Islet of Langerhans (tissue), 1 donor: Measurements from ENCODE around the gene PHIP.

Experiments
- FAIRE-seq: peaks from one replicate; lab custom pipeline; 2011; peaks lifted over from hg19 to GRCh38; lab: Jason Lieb, UNC

PHIP gene

DNA sequence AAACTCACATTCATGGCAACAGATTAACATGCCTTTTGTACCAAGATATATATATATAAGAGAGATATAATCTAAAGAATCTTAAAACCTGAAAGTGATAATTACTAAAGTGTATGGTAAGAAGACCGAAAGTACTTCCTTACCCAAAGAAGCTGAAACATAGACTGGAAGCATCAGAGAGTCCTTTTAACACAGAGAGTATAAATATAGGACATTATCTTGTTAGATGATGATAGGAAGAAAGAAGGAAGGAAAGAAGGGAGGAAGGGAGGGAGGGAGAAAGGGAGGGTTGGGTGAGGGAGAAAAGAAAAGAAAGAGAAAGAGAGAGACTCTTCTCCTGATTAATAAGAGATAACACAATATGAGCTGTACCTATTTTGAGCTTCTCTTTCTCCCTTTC is 68.2 kb downstream of the PHIP start:
- FAIRE-seq = no peak

DNA sequence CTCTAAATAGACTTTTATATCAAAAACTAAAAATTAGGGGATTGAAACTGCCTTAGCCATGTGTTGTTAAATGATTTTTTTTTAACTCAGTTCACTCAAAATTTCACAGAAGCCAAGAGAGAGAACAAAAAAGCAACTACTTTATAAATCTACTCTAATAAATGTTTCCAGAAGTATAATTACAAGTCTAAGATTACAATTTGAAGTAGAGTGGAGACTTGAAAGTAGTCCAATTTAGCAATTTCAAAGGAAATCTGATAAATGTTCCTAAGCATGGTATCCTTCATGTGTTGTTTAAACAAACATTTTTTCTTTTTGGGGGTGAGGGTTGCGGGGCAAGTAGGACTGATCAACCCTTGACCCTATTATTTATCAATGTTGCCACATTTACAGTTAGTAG is 72.6 kb downstream of the PHIP start:
- FAIRE-seq = no peak

DNA sequence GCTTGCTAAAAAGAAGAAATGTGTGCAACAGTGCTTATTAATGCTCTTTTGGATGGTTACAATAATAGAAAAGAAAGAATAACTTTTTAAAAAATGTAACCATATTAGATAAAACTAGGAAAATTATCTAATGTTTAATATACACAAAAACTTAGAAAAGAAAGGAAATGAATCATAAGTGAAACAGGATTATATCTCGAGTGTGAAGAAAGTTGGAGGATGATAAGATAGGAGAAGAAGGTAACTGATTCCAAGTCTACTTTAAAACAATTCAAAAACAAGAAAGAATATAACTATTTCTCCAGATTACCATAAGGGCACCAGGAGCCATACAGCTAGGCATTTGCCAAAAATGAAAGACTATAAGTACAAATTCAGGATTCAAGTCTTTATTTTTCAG is 73.0 kb downstream of the PHIP start:
- no peak for FAIRE-seq

DNA sequence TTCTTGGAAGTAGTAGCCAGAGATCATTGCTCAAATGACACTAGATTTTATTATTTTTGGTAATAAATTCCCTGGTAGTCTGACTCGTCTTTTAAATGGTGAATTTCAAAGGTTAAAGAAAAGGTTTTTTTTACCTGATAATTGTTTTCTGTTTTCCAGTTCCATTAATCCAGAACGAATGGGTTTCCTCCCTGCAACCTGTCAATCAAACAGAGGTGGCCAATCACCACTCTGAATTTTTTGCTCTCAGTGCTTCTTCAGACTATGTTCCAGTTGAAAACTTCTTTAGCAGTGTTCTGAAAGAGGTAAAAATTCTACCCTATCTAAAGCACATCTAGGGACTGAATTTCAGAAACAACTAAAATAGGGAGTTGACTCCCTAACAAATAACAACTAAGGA is 73.8 kb downstream of the PHIP start:
- no peak for FAIRE-seq

DNA sequence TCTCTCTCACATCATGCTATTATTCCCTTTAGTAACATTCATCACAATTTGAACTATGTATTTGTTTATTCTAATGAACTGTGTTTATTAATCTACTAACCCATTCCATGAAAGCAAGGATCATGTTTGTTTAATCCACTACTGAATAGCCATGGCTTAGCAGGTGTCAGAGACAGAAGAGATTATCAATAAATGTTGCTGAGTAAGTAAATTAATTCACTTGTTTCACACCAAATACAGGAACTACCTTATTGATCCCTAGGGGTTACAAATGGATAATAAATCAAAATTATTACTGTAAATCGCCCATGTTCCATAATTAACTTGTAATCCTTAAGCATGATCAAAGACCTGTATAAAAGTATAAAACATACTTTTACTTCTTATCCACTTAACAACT is 76.6 kb downstream of the PHIP start:
- FAIRE-seq = no peak

DNA sequence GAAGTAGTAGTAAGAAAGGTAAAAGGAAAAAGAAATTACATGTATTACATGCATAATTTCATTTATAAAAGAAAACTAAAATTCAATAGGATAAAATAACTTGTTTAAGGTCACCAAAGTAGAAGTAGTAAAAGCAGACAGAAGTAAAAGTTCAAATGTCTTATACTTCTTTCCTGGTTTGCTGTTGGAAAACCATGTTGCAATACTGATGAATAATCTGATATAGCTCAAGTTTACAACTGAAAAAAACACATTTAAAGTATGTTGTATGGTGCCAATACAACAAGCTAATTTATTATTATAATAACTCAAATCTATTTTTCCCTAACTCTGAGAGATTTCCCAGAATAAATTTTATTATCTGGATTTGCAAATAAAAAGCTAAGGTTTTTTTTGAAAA is 78.3 kb downstream of the PHIP start:
- FAIRE-seq = peak; percentile 38

DNA sequence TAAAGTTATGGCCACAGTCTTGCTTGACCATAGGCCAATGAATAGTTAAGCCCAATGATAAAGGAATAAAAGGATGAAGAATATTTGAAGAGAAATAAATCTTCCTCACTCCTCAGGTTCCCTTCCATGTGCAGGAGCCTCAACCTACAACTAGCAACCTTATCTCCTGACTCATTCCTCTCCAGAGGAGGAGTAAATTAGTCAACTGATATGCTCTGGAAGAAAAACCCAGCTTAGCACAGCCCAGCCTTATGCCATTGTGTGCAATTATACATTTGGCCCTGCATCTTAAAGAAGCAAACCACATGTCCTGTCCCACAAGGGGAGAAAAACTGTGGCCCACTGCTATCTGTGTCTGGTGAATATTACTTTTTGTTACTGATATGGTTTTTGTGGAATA is 82.1 kb downstream of the PHIP start:
- FAIRE-seq = no peak

DNA sequence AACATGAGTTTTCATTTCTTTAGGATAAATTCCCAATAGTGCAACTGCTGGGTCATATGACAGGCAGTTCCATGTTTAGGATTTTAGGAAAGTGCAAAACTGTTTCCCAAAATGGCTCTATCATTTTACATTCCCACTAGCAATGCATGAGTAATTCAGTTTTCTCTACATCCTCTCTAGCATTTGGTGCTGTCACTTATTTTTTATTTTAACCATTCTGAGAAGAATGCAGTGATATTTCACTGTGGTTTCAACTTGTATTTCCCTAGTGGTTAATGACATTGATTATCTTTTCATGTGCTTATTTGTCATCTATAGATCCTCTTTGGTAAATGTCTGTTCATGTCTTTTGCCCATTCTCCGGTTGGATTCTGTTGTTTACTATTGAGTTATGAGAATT is 82.7 kb downstream of the PHIP start:
- FAIRE-seq = no peak

DNA sequence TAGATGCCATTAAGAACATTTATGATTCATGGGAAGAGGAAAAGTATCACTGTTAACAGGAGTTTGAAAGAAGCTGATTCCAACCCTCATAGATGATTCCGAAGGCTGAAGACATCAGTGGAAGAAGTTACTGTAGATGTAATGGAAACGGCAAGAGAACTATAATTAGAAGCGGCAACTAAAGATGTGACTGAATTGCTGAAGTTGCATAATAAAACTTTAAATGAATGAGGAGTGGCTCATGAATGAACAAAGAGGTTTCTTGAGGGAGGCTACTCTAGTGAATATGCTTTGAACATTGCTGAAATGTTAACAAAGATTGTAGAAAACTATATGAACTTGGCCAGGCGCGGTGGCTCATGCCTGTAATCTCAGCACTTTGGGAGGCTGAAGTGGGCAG is 84.1 kb downstream of the PHIP start:
- FAIRE-seq = no peak

DNA sequence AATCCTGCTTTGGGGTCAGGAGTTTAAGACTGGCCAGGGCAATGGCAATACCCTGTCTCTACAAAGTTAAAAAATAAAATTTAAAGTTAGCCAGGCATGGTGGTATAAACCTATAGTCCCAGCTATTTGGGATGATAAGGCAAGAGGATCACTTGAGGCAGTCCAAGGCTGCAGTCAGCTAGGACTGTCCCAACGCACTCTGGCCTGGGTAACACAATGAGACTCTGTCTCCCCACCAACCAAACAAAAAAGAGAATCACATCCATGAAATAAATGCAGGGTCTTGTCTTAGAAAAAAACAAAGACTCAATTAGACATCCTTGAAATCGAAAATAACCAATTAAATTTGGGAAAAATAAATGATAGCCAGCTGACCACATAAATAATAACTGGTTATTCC is 88.9 kb downstream of the PHIP start:
- FAIRE-seq = no peak

DNA sequence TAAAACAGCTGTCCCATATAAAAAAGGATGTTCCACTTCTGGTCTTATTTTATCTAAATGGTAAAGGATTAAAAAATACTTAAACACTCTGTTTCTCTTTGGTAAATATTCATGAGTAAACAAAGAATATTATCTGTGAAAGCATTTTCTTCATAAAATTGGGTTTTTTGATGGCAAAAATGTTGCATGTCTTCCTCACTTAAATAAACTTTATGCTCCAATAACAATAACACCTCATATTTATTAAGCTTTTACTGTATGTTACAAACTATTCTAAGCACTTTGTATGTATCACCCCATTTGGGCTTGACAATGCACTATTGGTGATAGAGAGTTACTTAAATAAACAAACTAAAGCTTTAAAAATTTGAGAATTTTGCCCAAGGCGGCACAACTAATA is 91.9 kb downstream of the PHIP start:
- peak; percentile 87 for FAIRE-seq

DNA sequence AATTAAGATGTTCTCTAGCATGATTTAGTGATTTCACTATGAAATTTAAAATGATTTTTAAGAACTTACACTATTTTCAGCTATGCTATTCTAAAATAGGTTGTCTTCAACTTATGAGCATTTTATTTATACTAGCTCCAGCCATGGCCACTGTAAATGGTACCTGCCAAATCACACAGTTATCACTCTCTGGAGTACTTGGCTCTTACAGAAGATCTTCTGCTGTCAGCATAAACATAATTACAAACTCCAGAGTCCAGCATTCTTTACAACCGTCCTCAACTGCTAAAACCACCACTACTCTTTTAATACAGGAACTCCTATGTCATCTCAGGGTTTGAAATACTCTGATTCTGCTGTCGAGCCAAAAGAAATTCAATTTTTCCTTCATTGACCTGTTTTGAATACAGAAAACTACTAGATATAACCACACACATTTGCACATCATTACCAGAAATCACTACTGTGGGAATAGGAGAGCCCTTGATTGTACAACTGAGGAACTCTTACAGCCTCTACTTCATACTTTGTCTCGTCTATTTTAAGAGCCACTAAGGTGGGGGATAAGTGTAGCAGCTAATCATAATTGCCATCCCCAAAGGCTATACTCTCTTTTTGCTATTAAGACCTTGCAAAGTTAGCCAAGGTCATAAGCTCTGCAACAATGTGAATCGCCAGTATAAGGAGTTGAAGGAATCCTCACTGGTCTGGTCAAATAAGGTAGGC is 93.7 kb downstream of the PHIP start:
- FAIRE-seq = no peak

DNA sequence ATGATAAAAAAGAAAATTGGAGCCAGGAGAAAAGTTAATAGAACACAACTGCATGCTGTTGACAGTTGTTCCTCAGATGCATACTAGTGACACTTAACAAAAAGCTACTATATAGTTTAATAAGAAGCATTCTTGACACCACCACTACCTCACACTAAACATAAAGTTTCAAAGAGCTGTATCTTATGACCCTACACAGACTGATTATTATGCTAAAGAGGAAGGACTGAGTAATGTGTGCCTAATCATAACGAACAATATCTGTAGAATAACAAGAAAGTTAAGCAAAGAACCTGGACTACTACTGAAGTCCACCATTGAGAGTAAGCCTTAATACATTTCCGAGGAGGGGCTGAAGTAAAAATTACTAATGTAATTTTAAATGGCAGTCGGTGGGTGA is 110.9 kb downstream of the PHIP start:
- peak; percentile 45 for FAIRE-seq

DNA sequence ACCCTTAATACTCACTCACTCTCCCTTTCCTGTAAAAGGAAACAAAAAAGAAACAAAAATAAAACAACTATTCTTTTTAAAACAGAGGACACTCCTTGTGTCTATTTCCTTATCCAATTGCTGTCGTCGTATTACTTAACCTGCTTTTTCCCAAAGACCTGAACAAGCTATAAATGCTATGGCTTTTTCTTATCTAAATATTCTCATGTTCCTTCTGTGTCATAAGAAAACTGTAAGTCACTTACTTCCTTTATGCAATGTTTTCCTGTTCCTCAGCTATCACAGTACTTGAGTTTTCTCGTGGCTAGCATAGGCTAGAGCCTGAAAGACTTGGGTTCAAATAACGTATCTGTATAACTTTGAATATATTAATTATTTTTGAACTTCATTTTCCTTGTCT is 111.5 kb downstream of the PHIP start:
- peak; percentile 87 for FAIRE-seq

DNA sequence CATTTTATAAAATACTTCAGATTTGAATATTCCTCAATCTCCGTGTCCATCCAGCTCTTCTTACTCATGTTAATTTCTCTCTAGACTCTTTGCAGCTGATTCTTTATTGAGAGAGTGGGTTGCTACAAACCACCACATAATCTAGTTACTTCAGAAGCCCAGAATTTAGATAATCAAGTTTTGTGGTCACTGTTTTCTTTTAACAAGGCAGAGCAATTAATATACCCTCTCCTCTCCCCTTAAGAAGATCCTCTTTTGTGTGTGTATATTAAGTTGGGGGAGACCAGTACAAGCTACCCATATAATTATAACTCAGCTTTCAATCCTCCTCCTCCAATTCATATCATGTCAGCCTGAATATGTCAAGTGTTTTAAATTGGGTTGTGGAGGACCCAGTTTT is 115.6 kb downstream of the PHIP start:
- FAIRE-seq = no peak

DNA sequence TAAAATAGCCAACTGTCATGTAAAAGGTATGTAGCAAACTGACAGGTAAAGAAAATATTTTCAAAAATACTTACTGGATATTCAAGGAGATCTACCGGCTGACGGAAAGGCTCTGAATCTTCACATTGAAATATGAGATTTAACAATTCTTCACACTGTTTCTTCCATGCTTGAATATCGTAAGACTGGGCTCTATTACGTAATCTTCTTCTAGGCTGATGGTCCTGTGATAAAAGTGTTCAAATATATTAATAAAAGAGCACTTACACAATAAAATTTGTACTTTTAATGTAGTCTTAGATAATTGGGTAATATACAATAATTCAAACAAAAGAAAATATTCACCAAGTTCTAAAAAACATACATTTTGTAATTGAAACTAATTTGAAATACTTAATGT is 123.3 kb downstream of the PHIP start:
- no peak for FAIRE-seq

DNA sequence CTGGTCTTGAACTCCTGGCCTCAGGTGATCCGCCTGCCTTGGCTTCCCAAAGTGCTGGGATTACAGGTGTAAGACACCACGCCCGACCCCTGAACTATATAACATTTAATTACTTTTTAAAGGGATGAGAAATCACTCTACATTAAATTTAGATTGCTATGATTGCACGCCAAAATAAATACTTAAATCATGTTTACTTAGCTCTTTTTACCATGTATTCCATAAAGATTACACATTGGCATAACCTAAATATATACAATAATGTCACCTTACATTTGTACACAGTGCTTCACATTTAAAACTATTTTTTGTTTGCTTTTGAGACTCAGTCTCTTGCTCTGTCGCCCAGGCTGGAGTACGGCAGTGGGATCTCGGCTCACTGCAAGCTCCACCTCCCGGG is 124.3 kb downstream of the PHIP start:
- FAIRE-seq = no peak

DNA sequence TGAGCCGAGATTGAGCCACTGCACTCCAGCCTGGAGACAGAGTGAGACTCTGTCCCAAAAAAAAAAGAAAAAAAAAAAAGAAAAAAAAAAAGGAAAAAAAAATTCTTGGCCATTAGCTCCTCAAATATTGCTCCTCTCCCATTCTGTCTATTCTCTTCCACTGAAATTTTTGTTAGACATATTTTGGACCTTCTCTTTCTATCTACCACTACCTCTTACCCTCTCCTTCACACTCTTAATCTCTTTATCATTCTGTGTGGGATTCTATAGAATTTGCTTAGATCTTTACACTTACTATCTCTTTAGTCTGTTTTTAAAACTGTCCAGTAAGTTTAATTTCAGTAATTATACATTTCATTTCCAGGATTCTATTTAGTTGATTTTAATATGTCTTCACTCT is 125.7 kb downstream of the PHIP start:
- FAIRE-seq = no peak

DNA sequence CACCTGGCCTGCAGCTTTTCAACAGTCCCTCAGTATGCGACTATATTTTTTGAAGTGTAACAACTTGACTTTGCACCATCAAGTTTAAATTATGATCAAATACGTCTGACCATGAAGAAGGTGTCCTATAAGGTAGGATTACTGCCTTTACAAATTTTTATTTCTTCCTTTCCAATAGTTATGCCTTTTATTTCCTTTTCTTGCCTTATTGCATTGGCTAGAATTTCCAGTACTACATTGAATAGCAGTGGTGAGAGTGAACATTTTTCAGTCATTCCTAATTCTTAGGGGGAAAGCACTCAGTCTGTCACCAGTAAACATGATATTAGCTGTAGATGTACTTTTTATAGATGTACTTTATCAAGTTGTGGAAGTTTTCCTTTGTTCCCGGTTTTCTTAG is 129.3 kb downstream of the PHIP start:
- no peak for FAIRE-seq

DNA sequence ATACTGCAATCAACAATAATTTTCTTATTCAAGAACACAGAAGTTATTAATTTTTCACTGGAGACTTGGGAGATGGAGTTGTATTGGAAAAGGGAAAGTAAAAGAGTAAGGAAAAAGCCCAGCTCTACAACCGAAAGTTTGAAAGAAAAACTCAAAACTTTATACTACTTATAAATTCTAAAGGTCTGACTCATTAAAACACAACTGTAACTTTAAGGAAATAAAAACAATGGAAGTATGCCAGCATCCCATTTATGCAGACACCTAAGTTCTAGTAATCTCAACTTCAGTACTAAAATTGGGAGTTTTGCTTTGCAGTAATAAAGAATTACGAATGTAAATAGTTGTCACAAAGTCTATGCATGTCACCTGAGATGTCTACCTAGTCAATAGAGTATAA is 130.1 kb downstream of the PHIP start:
- FAIRE-seq = no peak

DNA sequence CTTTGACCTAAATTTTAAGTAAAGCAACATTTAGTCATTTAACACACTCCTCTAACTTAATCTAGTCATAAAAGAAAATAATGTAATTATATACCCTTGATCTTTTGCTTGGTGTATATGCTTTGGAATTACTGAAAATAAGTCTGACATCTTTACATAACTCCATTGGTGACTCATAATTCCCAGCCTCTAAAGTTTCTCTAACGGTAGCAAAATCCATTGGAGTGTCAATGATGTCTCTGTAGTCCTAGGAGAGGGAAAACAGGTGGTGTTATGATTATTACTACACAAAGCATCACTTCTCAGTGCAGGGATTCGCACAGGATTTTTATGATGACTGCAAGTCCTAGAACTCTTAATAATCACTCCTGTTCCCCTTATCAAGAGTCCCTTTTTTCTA is 130.5 kb downstream of the PHIP start:
- FAIRE-seq = no peak

DNA sequence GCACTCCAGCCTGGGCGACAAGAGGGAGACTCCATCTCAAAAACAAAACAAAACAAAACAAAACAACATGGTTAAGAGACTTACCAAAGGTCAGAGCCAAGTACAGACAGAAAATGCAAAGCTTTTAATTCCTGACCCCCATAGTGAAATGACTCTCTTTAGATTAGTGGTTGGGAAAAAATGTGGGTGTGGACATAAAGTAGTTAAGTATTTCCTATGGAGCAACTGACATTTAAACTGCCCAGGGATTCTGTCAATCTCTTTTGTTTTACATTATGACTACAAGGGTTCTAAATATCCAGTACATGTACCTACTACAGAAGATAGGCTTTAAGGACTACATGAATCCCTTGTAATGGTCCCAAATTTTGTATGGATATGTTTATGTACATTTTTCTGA is 135.6 kb downstream of the PHIP start:
- FAIRE-seq = no peak

DNA sequence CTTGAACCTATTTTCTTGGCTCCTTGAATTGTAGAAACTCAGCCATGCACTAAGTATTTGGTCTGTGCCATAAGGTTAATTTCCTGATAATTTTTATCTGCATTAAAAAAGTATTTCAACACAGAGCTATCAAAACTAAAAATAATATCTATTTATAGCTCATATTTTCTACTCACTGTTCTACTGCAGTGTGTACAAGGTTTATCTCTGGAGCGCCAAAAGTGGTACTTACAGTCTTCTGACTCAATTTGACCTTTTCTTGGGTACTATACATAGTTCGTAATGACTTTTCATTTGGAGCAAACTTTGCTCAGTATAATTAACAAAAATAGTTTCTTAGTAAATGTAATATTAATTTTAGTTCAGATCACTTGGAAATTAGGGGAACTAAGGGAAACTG is 141.5 kb downstream of the PHIP start:
- FAIRE-seq = no peak

DNA sequence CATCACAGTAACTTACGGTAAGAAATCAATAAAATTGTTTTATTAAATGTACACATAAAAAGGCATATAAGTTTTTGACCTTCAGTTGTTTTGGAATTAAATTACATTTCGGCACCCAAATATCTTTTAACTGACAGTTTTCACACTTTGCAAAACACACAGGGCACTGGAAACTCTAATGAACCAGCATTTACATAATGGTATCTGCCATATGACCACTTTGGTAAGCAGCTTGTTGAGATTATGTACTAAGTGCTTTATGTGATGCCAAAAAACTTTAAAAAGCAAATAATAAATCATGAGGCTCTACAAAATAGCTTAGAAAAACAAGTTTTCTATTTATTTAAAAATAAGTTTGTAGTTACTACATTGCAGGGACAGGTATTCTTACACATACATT is 142.5 kb downstream of the PHIP start:
- no peak for FAIRE-seq

DNA sequence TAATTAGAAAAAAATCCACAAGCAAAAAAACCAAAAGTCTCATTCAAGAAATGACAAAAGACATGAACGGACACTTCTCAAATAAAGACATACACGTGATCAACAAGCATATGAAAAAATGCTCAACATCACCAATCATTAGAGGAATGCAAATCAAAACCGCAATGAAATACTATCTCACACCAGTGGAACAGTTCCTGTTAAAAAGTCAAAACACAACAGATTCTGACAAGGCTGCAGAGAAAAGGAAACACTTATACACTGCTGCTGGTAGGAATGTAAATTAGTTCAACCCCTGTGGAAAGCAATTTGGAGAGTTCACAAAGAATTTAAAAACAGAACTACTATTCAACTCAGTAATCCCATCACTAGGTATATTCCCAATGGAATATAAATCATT is 152.7 kb downstream of the PHIP start:
- FAIRE-seq = no peak
